Breast epithelium (tissue), 4 donors: ENCODE data around the gene NGB. TPM values are rescaled to one million over a fixed set of nuclear protein-coding genes. Genes with fewer than 3 reads are reported as not detected.
"Not testable (repeated sequence)": the region's sequence is repeated elsewhere in the genome, so short reads cannot be mapped to it uniquely, and the experiment has no call there.

Experiments used
- DNase-seq, 2 donors: peaks; one replicate each; pipeline ENCODE4 v3.0.0-alpha.2; 2019; ENCODE audit warnings: low spot score in 2 of 2
- H3K27ac ChIP-seq, 2 donors: fragments of 200-600 bp; sonication (generic) in 1 of 2; one replicate each; pipeline ENCODE4 v1.5.1; 2016 to 2019; ENCODE audit warnings: mild to moderate bottlenecking in 1 of 2
- H3K27me3 ChIP-seq, 2 donors: fragments of 200-600 bp; sonication (generic) in 1 of 2; one replicate each; pipeline versions ENCODE4 v1.5.1 to v1.6.0; 2017 to 2019; ENCODE audit warnings: control low read depth in 1 of 2, mild to moderate bottlenecking in 1 of 2
- H3K36me3 ChIP-seq: fragments of 200-600 bp; one replicate; pipeline ENCODE4 v1.5.1; 2019
- H3K4me1 ChIP-seq, 2 donors: fragments of 200-600 bp; sonication (generic); one replicate each; pipeline ENCODE4 v1.5.1; 2016 to 2019; ENCODE audit warnings: control low read depth in 1 of 2
- H3K4me3 ChIP-seq, 3 donors: fragments of 200-600 bp; sonication (generic); 1 replicate in 2 of 3; 2 replicates in 1 of 3; pipeline ENCODE4 v1.5.1; 2016 to 2019; ENCODE audit warnings: mild to moderate bottlenecking in 3 of 3, moderate library complexity in 2 of 3
- H3K9me3 ChIP-seq, 2 donors: fragments of 200-600 bp; sonication (generic) in 1 of 2; one replicate each; pipeline ENCODE4 v1.5.1; 2016 to 2019; ENCODE audit warnings: control low read depth in 1 of 2
- CTCF ChIP-seq, 3 donors: fragments of 450-650 bp; IDR thresholded peaks; one replicate each; pipeline ENCODE4 v1.5.1; 2016 to 2017; ENCODE audit warnings: antibody characterized with exemption in 3 of 3, mild to moderate bottlenecking in 3 of 3, moderate library complexity in 3 of 3
- POLR2A ChIP-seq: fragments of 450-650 bp; IDR thresholded peaks from one replicate; pipeline ENCODE4 v1.6.1; 2016; ENCODE audit warnings: antibody characterized with exemption, mild to moderate bottlenecking, moderate library complexity
- POLR2AphosphoS5 ChIP-seq, 3 donors: sonication (generic); formaldehyde crosslinking; IDR thresholded peaks; one replicate each; pipeline ENCODE4 v1.6.1; 2017; ENCODE audit warnings: antibody characterized with exemption in 3 of 3
- intact Hi-C: fragments of 100-400 bp; cut with DNase I; formaldehyde crosslinking; loops from one replicate; pipeline ENCODE4 v1.15.1; 2023; ENCODE audit warnings: low total_unique reads
- total RNA-seq, 3 donors: library from RNA; depleted of rRNA; stranded (reverse); fragments of >200 nt; gene quantifications; one replicate each; pipeline ENCODE4 v1.1.0, GENCODE V29; 2016

Gene NGB
- total RNA-seq, 3 donors from 2014 or later = not detected

- TF ChIP-seq POLR2A = no peak
- H3K27me3 ChIP-seq = no peaks in the 10 kb centered on the region
- H3K36me3 ChIP-seq = peaks cover 4% of the 10 kb centered on the region
- no peaks in the 10 kb centered on the region for H3K4me1 ChIP-seq
- H3K9me3 ChIP-seq = no peaks in the 10 kb centered on the region
- no peak overlapping the region for H3K27ac ChIP-seq
- intact Hi-C loops = no loop called here
- H3K4me3 ChIP-seq = no peak overlapping the region
- no peak for DNase-seq
Measured at GRCh38 chr14:77284066-77284465, 13.1 kb upstream of the NGB start.

- no peak for DNase-seq
- TF ChIP-seq POLR2AphosphoS5 (IDR thresholded peaks at IDR 0.05) = no peak
- TF ChIP-seq CTCF (IDR thresholded peaks at IDR 0.05) = no peak
- no peak for TF ChIP-seq POLR2A
- peaks cover 4% of the 10 kb centered on the region for H3K36me3 ChIP-seq
- intact Hi-C loops = no loop called here
- no peaks in the 10 kb centered on the region for H3K4me1 ChIP-seq
- no peaks in the 10 kb centered on the region for H3K27me3 ChIP-seq
- no peak overlapping the region for H3K4me3 ChIP-seq
- H3K27ac ChIP-seq = no peak overlapping the region
- H3K9me3 ChIP-seq = no peaks in the 10 kb centered on the region
Measured at GRCh38 chr14:77281852-77282410, 10.9 kb upstream of the NGB start.

- H3K4me3 ChIP-seq, intact Hi-C loops, H3K36me3 ChIP-seq, H3K4me1 ChIP-seq, DNase-seq, H3K27ac ChIP-seq, H3K9me3 ChIP-seq, H3K27me3 ChIP-seq: not testable (repeated sequence)
Measured at GRCh38 chr14:77280921-77281320, 9.9 kb upstream of the NGB start.

- intact Hi-C loops = no loop called here
- no peaks in the 10 kb centered on the region for H3K27me3 ChIP-seq
- H3K27ac ChIP-seq = no peak overlapping the region
- no peaks in the 10 kb centered on the region for H3K9me3 ChIP-seq
- H3K4me3 ChIP-seq = no peak overlapping the region
- no peak for DNase-seq
- H3K36me3 ChIP-seq = no peaks in the 10 kb centered on the region
- no peaks in the 10 kb centered on the region for H3K4me1 ChIP-seq
- TF ChIP-seq POLR2A (no peak), CTCF (IDR thresholded peaks at IDR 0.05) (no peak), POLR2AphosphoS5 (IDR thresholded peaks at IDR 0.05) (no peak)
Measured at GRCh38 chr14:77279719-77280118, 8.7 kb upstream of the NGB start.

- Histone ChIP-seq H3K36me3 (no peaks in the 10 kb centered on the region), H3K27ac (no peak overlapping the region), H3K4me3 (no peak overlapping the region), H3K27me3 (no peaks in the 10 kb centered on the region), H3K4me1 (no peaks in the 10 kb centered on the region), H3K9me3 (peaks cover 0 to 7% of the 10 kb centered on the region in 2 donors)
- intact Hi-C loops = no loop called here
- no peak for TF ChIP-seq CTCF (IDR thresholded peaks at IDR 0.05)
- TF ChIP-seq POLR2A = no peak
- no peak for TF ChIP-seq POLR2AphosphoS5 (IDR thresholded peaks at IDR 0.05)
- no peak for DNase-seq
Measured at GRCh38 chr14:77278461-77279230, 7.6 kb upstream of the NGB start.

GRCh38 chr14:77276959-77277358 is 6.0 kb upstream of the NGB start:
- TF ChIP-seq POLR2AphosphoS5 (IDR thresholded peaks at IDR 0.05) (no peak), POLR2A (no peak), CTCF (IDR thresholded peaks at IDR 0.05) (no peak)
- no peak for DNase-seq
- no peaks in the 10 kb centered on the region for H3K36me3 ChIP-seq

More at GRCh38 chr14:77276959-77277358, 6.0 kb upstream of the NGB start:
- Histone ChIP-seq H3K9me3 (peaks cover 0 to 9% of the 10 kb centered on the region in 2 donors), H3K27ac (no peak overlapping the region), H3K4me3 (no peak overlapping the region), H3K27me3 (peaks cover 0 to 8% of the 10 kb centered on the region in 2 donors), H3K4me1 (no peaks in the 10 kb centered on the region)
- intact Hi-C loops = no loop called here
